HS-5 (cell line): ENCODE measurements around the gene ARCN1.

Source experiments
- DNase-seq: peaks from one replicate; pipeline ENCODE4 v3.0.0-alpha.2; 2012; ENCODE audit warnings: low read depth

The ARCN1 gene

DNA sequence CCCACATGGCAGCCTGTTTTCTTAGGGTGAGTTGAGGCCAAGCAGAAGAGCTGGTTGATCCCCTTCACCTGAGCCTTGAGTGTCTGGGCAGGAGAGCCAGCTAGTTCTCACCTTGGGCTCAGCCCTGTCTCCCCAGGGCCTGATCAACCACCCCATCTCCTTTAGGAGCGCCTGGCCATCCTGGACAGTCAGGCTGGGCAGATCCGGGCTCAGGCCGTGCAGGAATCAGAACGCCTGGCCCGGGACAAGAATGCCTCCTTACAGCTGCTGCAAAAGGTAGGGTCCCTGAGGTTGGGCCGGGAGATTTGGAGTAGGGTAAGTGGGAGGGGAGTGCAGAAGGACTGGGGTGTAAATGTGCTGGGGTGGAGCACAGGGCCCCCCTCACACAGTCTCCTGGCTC is 66.5 kb downstream of the ARCN1 start:
- DNase-seq, result no peak

DNA sequence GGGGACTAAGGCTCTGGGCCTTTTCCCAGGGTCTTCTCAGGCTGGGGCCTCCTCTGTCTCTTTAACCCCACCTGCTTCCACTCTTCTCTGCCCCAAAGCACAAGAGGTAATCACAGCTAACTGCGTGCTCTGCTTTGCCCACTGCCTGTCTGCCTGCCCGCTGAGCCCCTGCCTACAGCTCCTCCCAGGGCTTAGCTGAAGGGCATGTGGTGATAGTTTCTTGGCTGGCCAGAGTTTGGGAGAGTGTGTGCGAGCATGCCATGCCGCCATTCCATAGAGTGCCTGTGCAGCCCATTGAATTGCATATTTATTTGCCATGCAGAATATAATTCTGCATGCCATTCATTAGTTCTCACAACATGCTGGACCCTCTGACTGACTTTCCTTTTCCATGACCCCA is 67.7 kb downstream of the ARCN1 start:
- no peak for DNase-seq

DNA sequence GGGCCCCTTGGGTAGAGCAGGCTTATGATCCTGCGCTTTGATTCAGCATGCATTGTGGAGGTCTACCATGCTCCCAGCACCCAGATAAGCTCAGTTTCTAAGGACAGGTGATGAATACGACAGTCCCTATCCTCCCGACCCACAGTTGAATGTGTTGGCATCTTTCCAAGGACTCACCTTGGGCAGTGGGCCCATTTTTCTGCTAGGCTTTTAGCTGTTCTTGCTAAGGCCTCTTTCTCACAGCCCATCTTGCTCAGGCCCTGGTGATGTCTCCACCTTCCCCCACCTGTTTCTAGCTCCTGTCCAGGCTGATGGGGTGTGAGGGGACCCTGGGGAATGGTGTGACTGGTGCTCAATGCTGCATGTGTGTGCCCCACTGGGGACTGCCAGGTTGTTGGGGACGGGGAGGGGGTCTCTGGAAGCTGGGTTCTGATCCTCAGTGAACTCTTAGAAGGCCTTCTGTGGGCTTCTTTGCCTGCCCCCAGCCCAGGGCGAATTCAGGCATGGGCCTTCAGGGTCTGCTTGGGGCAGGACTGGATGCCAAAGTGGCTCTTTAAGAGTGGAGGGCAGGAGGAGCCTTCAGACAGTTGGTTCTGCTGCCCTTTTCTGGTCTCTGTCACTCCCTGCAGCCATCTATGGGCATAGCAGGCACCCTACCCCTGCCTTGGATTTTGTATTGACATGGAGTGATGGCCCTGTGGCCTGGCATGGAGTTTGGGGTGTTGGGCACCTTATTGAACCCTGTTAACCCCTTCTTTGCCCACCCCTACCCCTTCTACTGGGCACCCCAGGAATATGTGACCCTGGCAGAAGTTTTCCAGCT is 68.3 kb downstream of the ARCN1 start:
- DNase-seq, result no peak

DNA sequence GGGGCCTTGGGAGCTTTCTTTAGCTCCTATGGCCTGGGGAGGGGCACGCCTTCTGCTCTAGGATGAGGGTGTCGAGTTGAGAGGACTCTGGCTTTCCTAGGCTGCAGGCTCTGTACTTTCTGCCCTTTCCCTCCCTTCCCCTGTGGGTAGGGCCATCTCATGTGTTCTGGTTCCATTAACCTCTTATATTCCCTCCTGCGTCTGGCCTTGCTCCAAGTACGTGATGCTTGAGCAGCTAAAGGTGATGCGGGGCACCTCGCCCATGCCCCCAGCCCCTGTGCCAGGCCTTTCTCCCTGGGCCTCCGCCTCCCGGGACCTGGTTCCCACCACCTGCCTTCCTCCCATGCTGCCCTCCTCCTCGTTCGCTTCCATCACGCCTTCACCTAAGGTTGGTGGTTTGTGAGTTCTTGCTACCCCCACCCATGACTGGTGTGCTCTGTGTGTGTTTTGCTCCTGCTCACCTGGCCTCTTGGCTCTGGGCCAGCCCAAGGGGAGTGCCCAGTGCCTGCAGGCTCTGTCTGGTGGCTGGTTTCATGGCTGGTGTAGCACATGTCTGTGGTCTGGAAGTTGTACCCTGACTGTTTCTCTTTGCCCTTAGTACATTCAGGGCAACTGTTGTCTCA is 69.3 kb downstream of the ARCN1 start:
- DNase-seq, result no peak

DNA sequence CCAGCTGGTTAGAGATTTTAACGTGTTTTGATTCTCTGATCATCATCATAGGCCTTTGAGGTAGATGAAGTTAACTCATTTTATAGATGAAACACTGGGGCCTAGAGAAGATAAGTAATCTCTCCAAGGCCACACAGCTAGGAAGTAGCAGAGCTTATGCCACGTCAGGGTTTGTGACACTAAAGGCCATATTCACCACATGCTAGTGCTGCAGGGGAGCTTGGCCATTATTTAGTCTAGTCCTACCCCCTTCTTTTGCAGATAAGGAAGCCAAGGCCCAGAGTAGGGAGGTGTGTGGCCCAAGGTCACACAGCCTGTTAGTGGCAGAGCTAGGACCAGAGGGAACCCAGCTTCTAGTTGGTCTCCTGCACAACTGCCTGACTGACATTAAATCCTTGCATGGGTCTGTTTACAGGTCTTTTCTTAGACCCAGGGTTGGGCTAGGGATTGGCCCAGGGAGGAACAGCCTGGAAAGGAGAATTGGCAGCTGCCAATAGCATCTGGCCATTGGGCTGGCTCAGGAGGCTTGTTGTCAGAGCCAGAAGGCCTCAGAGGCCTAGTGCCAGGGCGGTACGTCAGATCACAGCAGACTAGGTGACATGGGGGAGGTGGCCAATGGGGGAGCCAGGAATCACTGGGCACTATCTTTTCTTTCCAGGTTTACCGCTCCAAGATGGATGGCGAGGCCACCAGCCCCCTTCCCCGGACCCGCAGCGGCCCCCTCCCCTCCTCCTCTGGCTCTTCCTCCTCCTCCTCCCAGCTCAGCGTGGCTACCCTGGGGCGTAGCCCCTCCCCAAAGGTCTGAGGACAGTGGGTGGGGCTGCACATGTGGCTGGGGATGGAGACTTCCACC is 71.2 kb downstream of the ARCN1 start:
- no peak for DNase-seq

DNA sequence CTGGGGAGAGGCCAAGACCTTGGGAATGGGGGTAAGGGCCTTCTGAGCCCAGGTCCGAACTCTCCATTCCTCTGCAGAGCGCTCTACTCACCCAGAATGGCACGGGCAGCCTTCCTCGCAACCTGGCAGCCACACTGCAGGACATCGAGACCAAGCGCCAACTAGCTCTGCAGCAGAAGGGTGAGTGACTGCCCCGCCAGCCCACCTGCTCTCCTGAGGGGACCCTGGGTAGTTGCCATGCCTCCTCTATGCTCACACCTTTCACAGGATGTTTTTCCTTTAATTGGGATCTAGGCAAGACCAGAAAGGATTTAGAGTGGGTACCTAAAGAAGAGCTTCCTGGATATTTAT is 71.8 kb downstream of the ARCN1 start:
- no peak for DNase-seq

DNA sequence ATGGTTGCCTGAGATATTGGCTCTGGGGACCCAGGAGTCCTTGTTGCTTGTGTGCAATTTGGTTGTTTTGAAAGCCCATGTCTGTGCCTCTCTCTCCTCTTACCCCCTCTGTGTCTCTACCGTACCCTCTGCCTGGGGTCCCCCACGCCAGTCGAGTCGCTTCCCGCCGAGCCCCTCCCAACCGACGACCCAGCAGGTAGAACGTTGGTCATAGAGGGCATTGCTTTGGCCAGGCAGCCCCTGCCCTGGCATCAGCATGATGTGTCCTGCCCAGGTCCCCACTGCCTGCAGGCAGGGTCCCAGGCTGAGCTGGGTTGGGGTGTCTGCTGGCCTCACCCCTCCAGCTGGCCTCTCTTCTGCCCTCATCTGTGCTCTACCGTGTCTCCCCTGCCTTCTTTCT is 72.3 kb downstream of the ARCN1 start:
- no peak for DNase-seq

DNA sequence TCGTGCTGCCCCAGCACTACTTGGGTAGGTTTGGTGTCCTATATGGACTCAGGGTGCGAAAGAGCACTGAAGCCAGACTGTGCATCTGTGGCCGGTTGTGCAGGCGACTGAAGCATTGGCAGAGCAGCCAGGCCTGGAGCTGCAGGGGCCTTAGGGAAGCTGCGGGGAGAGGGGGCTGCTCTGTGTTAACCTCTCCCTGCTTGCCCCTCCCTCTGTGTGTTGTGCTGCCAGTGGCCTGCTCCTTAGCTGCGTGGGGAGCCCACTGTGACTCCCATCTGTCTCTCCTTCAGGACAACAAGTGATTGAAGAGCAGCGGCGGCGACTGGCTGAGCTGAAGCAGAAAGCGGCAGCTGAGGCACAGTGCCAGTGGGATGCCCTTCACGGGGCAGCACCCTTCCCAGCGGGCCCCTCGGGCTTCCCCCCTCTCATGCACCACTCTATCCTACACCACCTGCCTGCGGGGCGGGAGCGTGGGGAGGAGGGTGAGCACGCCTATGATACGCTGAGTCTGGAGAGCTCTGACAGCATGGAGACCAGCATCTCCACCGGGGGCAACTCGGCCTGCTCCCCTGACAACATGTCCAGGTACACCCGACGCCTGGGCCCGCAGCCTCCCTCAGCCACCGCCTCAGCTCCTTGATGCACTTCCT is 73.0 kb downstream of the ARCN1 start:
- no peak for DNase-seq

DNA sequence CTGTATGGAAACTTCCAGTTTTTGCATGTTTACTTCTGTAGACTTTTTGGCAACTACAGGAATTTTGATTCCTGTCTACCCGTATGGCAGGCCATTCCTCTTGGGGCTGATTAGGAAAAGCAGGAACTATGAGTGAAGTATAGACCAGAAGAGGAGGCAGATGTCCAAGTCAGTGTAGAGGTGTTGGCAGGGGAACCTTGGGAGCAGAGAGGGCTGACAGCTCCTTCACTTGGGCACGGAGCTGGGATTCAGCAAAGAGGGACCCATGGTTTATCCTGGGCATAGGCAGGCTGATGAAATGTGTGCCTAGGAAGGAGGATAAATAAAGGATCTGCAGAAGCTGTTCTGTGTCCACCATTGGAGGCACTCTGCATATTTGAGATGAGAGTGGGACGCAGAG is 74.2 kb downstream of the ARCN1 start:
- no peak for DNase-seq

DNA sequence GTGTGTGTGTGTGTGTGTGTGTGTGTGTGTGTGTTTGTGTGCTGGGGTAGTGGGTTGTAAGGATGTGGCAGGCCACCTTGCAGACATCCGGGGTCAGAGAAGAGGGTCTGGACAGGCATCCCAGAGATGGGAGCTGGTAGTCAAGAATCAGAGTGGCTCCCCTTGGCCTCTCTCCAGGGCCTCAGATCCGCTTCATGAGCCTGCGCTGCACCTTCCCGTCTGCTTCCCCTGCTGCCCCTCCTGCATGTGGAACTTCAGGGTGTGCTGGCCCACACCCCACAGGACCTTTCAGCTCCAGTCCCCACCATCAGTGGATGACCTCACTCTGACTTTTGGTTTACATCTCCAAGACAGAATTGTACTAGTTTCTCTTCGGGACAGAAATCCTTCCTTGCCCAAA is 76.1 kb downstream of the ARCN1 start:
- no peak for DNase-seq

DNA sequence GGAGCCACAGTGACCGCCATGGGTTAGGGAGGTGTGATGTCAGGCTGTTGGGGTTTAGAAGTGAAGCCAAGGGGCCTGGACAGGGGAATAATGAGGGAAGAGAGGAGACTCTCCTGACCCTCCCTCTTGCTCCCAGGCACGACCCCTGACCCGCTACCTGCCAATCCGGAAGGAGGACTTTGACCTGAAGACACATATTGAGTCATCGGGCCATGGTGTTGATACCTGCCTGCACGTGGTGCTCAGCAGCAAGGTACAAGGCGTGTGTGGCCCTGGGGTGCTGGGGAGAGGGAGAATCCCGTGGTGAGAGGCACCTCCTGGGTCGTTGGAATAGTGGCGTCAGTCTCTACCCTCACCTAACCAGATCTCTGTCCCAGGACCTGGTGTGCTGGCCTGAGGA is 77.7 kb downstream of the ARCN1 start:
- no peak for DNase-seq

DNA sequence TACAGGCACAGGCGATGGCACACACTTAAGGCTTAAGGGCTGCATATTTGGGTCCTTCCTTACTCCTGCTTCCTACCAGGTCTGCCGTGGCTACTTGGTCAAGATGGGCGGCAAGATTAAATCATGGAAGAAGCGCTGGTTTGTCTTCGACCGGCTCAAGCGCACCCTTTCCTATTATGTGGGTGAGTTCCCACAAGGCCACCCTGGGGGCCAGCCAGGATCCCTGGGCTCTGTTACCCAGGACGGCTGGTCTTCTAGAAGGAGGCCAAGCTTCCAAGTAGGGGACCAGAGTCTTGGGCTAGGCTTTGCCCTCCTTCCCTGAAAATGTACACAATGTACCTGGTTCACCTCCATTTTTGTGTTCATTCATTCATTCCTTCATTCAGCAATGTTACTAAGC is 78.2 kb downstream of the ARCN1 start:
- no peak for DNase-seq

DNA sequence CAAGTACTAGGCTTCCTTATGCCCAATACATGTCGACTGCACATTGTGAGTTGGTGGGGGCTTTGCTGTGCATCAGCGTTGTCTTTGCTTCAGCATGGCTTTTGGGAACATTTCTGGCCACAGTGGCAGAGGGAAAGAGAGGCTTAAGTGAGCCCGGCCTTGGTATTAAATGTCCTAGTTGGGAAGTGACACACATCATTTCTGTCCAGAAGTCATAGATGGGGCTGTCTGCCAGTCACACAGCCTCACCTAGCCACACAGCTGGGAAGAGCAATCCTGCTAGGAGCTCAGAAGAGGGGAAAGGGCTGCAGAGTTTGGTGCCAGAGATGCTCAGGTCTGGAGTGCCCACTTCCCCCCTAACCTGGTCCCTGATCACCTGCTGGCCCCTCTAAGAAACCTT is 79.6 kb downstream of the ARCN1 start:
- DNase-seq, result no peak
